Activated CD4-positive, alpha-beta T cell treated with anti-CD3 and anti-CD28 coated beads, Interleukin-2, Interleukin-6, amounts not matched to agents 100 ng/mL and 50 ng/mL, durations not matched to agents 16 hours and 8 hours (primary cell): Measurements from ENCODE around the gene AJM1.

Source experiments
- DNase-seq: peaks from one replicate; pipeline ENCODE4 v3.0.0-alpha.2; 2020

The AJM1 gene

GRCh38 chr9:136808075-136808805 is 34.0 kb upstream of the AJM1 start:
- DNase-seq, result peak; percentile 40

DNA sequence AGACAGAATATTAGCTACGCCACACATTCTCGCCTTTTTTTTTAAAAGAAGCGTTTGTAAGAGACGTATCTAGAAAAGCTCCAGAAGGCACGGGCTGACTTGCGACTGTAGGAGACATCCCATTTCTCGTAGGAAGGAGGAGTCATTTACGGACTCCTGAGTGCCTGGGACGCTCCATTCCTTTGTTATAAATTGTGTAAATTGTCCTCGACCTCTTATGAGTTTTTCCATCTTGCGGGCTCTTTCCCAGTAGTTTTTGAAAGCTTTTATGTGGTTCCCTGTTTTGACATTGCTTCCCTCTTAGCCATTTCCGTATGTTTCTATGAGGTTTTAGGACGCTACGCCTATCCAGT is 33.5 kb upstream of the AJM1 start:
- DNase-seq, result no peak

GRCh38 chr9:136814725-136815421 is 27.4 kb upstream of the AJM1 start:
- DNase-seq, result no peak

GRCh38 chr9:136815422-136815782 is 26.9 kb upstream of the AJM1 start:
- no peak for DNase-seq

DNA sequence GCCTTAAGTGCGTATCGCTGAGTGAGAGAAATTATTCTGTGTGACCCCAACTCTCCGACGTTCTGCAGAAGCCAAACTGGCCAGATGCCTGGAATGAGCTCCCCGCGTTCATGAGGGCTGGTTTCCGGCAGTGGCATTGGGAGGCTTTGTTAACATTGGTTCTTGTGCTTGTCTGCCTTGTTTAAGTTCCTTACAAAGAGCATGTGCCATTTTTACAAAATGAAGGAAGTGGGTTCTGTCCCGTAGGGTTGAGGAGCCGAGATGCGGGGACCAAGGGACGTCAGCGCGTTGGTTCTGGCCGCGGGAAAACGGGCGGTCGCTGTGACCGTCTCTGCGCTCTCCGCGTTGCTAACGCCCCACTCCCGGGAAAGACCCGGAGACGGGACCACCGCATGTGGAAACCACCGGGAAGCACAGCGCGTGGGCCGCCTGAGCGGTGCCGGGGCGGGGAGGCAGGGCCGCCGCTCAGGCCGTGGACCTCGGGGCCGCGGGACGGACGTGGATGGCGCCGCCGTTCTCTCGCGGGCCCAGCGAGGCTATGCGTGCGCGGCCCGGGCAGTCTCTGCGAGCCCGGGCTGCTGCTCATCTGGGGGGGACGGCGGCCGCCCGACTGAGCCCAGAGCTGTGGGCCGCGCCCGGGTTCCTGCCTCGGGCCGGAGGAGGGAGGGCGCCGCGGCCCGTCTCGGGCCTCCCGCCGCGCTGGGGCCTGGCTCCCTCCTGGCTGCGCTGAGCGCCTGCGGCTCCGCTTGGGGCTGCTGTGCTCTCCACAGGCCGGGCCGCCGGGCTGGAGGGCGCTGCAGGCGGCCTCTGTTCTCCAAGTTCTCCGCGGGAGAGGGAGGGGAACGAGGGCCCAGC is 21.1 kb upstream of the AJM1 start:
- DNase-seq, result no peak

DNA sequence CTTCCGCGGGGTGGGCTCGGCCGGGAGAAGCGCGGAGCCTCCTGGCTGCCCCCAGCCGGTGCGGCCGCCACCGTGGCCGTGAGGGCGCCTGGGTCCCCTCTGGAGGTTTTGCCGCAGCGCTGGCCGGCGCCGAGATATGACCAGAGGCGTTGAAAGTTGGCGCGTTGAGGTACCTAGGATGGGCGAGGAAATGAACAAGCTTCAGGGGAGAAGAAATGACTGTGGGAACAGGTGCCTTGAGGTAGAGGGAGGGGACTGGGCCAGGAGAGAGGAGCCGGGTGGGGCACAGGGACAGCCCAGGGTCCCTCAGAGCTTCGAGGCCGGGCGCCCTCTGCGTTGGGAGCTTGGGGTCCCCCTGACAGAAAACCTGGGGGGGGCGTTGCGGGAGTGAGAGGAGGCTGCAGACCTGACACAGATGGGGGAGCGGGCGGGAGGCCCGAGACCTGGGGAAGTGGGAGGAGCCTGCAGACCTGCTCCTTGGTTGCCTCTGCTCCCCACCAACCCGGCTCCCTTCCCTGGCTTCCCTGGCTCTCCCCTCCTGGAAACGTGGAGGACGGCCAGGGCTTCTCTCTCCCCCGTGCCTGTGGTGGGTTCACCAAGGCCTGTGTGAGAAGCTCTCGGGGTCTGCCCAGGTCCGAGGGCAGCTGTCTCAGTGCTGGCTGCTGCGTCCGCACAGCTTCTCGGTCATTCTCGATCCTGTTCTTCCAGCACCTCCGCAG is 20.3 kb upstream of the AJM1 start:
- no peak for DNase-seq

GRCh38 chr9:136823136-136824046 is 18.9 kb upstream of the AJM1 start:
- DNase-seq, result no peak

GRCh38 chr9:136824496-136825225 is 17.6 kb upstream of the AJM1 start:
- no peak for DNase-seq

GRCh38 chr9:136825295-136826187 is 16.7 kb upstream of the AJM1 start:
- DNase-seq, result no peak

- no peak for DNase-seq
Measured at GRCh38 chr9:136826188-136826541, 16.1 kb upstream of the AJM1 start.

- DNase-seq, result no peak
Measured at GRCh38 chr9:136826703-136827582, 15.3 kb upstream of the AJM1 start.

DNA sequence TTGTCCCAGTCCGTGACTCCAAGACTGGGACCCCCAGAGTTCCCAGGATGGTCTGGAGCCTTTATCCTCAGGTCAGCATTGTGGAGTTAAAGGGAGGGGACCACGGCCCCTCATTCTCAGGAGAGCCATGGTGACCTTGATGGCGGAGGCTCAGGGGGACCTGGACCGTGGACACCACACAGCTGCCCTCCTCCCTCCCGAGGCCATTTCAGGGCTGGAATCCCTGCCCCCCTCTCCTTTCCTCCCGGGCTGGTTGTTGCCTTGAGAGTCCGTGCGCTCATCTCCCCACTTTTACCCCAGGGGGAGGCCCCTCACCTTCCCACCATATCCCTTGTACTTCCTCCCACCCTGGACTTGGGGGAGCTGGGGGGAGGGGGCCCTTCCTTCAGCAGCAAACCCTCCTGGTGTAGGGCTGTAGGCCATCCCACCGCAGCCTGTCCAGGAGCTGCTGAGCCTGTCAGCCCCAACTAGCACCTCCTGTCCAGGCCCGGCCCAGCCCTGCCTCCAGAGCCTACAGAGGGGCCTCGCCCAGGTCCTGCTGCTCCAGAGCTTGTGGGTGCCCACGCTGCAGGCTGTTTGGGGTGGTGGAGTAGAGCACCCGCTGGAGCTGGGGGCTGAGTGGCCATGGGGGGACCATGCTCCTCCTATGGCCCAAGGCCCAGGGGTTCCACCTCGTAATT is 14.3 kb upstream of the AJM1 start:
- no peak for DNase-seq

- DNase-seq, result no peak
Measured at GRCh38 chr9:136828474-136829140, 13.7 kb upstream of the AJM1 start.

GRCh38 chr9:136829412-136829811 is 12.9 kb upstream of the AJM1 start:
- no peak for DNase-seq

GRCh38 chr9:136829981-136830885 is 12.0 kb upstream of the AJM1 start:
- no peak for DNase-seq

DNA sequence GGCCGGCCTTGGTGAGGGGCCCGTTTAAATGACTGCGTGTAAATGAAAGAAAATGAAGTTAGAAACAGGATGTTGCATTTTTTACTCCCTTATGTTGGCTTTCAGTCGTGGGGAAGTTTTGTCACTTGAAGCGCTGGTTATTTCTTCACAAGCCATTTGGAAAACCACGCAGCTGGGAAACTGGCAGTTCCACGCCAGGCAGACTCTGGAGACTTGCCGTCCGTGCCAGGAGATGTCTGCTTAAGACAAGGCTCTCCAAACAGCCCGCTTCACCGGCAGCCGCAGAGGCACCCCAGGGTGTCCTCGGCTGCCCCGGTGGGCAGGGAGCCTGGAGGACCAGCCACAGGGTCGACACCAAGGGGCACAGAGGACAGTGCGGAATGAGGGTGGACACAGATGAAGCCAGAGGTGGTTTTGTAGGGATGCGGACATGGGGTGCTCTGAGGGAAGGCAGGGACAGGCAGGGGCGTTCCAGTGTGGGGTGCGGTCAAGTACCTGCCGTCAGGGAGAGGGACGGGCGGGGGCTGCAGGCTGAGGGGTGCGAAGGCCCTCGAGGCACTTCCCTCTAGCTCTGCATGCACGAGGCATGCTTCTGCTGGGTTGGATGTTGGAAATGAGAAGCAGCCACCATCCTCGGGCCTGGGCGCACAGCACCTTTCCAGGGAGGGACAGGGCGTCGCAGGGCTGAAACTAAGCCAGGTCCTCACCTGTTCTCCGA is 11.1 kb upstream of the AJM1 start:
- DNase-seq, result no peak
